ENCODE data around the gene PCDHA4. TPM values are rescaled to one million over a fixed set of nuclear protein-coding genes. Genes with fewer than 3 reads are reported as not detected.
"Not testable (repeated sequence)": the region's sequence is repeated elsewhere in the genome, so short reads cannot be mapped to it uniquely, and the experiment has no call there.

Gene PCDHA4
- not detected in 2 replicates for total RNA-seq (2014; rRNA removed; shearing (Covaris generic))

- no peak for DNase-seq (ENCODE audit: low read depth)
Observed at GRCh38 chr5:140806834-140807775, at the start of gene PCDHA4. Gene PCDHA4 (plus strand): TSS chr5:140807068.

- DNase-seq (ENCODE audit: low read depth) = no peak
Observed at GRCh38 chr5:140764177-140764973, 42.5 kb upstream of the PCDHA4 start.

GRCh38 chr5:140767444-140767843 lies 39.4 kb upstream of the PCDHA4 start:
- no peak for DNase-seq (ENCODE audit: low read depth)

GRCh38 chr5:140780512-140780911 lies 26.4 kb upstream of the PCDHA4 start:
- no peak for DNase-seq (ENCODE audit: low read depth)

GRCh38 chr5:140785905-140786686 lies 20.8 kb upstream of the PCDHA4 start, which contains the start of gene PCDHA1:
Gene PCDHA1 (plus strand): TSS chr5:140786140.
- DNase-seq (ENCODE audit: low read depth) = peak; percentile 25

GRCh38 chr5:140787422-140787821 lies 19.4 kb upstream of the PCDHA4 start:
- DNase-seq (ENCODE audit: low read depth) = not testable (repeated sequence)

- DNase-seq (ENCODE audit: low read depth) = not testable (repeated sequence)
Observed at GRCh38 chr5:140787849-140788504, 18.9 kb upstream of the PCDHA4 start.

GRCh38 chr5:140791089-140791488 lies 15.8 kb upstream of the PCDHA4 start:
- no peak for DNase-seq (ENCODE audit: low read depth)

- peak; percentile 20 for DNase-seq (ENCODE audit: low read depth)
Observed at GRCh38 chr5:140794595-140795258, 12.1 kb upstream of the PCDHA4 start, which contains the start of gene PCDHA2. Gene PCDHA2 (plus strand): TSS chr5:140794852.

- DNase-seq (ENCODE audit: low read depth) = peak; percentile 8
Observed at GRCh38 chr5:140795259-140795641, 11.6 kb upstream of the PCDHA4 start.

- not testable (repeated sequence) for DNase-seq (ENCODE audit: low read depth)
Observed at GRCh38 chr5:140796072-140796717, 10.7 kb upstream of the PCDHA4 start.

- no peak for DNase-seq (ENCODE audit: low read depth)
Observed at GRCh38 chr5:140796718-140797095, 10.2 kb upstream of the PCDHA4 start.

GRCh38 chr5:140800816-140801493 lies 5.9 kb upstream of the PCDHA4 start, which contains the start of gene PCDHA3:
Gene PCDHA3 (plus strand): TSS chr5:140801057.
- no peak for DNase-seq (ENCODE audit: low read depth)

GRCh38 chr5:140801494-140801841 lies 5.4 kb upstream of the PCDHA4 start:
- DNase-seq (ENCODE audit: low read depth) = no peak

GRCh38 chr5:140802381-140802780 lies 4.5 kb upstream of the PCDHA4 start:
- not testable (repeated sequence) for DNase-seq (ENCODE audit: low read depth)

- no peak for DNase-seq (ENCODE audit: low read depth)
Observed at GRCh38 chr5:140802781-140803271, 4.0 kb upstream of the PCDHA4 start.

- not testable (repeated sequence) for DNase-seq (ENCODE audit: low read depth)
Observed at GRCh38 chr5:140808241-140808888, 1.5 kb downstream of the PCDHA4 start.

- no peak for DNase-seq (ENCODE audit: low read depth)
Observed at GRCh38 chr5:140808889-140809291, 2.0 kb downstream of the PCDHA4 start.

Measured in M059J (cell line).